KG1 (cell line): ENCODE measurements around the gene NATD1.

Experiments
- DNase-seq: peaks from one replicate; lab custom pipeline; 2025; lab: John Stamatoyannopoulos, UW

The NATD1 gene

GRCh38 chr17:21217346-21217745, 35.9 kb downstream of the NATD1 start:
- no peak for DNase-seq

- no peak for DNase-seq
Observed at GRCh38 chr17:21215935-21216334, 37.3 kb downstream of the NATD1 start.

DNA sequence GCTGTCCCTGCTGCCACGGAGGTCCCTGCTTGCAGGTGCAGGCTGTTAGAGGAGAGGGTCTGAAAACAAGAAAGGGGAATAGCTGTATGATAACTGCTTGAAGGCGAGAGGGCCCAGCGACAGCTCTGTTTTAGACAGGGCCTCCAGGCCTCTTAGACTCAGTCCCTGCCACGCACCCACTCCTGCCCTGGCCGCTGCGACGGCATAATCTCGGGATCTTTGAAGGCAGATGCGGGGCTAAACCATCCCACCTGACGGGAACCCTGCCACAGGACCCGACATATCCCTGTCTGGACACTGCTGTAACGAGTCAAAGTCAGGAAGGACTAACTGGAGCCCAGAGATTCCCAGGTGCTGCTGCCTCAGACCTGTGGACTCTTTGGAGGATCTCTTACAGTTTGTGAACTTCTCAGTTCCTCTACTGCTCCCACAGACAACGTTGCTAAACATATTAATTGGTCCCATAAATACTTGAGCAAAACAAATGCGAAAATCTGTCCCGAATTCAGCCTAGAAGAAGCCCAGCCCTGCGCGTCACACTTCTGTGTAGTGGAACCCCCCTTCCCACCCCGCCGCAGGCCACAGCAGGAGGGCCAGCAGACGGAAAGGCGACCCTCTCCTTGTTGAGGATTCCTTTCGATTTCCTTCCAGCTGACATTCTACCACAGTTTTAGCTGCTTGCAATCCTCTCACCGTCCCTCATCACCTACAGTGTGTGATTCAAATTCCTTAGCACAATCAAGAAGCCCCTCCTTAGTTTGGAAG, 38.3 kb downstream of the NATD1 start:
- no peak for DNase-seq

- peak; percentile 45 for DNase-seq
Observed at GRCh38 chr17:21214015-21214776, 39.0 kb downstream of the NATD1 start, which contains the start of gene TMEM11. TMEM11 (minus strand) TSS chr17:21214161; CDS start chr17:21214152, 9 bp downstream.

DNA sequence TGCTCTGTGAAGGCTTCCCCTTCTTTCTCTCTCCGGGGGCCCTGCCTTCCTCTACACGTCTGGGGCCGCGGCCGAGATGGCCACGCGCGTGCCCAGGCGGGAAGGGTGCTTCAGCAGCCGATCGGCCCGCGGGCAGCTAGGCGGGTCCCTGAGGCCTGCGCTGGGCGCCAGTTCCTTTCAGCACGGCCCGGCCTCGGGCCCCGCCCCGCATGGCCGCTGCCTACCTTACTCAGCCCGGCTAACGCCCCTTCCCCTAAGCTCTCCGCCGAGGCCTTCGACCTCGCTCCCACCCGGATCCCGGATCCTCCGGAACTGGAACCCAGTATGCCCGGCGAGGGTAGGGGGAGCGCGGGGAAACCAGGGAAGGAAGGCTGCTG, 39.6 kb downstream of the NATD1 start:
- no peak for DNase-seq

GRCh38 chr17:21212826-21213637, 40.2 kb downstream of the NATD1 start:
- no peak for DNase-seq

- DNase-seq = no peak
Observed at GRCh38 chr17:21211825-21212479, 41.3 kb downstream of the NATD1 start.

DNA sequence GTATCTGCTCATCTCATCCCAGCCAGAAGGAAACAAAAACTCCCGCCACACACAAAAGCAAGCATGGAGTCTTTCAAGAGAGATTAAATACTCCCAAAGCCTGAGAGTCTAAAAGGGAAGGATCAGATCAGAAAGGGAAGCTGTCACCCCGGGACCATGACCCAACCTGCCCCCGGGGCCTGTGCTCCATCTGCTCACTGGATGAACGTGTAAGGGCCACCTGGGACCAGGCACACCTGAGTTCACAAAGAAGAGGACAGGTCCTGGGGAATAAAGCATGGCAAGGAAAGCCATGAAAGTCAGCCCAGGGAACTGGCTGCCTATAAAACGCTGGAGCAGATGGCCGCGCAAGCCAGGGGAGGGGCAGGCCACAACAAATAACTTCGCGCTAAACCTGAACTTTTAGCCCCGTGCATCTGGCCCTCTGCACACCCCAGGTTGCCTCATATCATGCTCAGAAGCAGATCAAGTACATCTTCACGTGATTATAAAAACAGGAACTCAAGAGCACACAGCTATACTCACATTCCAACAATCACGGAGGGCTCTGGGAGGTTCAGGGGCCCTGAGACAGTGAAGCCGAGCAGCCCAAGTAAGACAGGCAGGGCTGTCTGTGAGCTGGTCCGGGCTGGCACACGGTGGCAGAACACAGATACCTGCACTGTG, 42.7 kb downstream of the NATD1 start:
- DNase-seq = no peak

DNA sequence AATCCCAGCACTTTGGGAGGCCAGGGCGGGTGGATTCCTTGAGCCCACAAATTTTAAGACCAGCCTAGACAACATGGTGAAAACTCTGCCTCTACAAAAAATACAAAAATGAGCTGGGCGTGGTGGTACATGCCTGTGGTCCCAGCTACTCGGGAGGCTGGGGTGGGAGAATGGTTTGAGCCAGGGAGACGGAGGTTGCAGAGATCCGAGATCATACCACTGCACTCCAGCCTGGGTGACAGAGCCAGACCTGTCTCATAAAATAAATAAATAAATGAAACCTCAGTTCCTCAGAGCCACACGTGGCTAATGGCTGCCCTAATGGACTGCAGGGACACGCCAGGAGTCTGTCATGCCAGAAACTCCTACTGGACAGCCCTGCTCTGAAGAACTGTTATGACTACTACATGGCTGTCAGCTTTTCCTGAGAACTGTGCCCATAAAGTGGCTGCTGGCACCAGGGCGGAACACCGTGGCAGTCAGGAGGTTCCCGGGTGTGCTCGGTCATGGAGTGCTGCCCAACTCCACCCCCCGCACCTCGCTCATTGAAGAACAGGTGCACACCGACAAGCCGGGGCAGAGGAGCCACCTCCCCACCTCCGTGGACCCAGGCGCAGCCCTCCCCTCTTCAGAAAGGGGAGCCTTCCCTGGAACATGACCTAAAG, 43.6 kb downstream of the NATD1 start:
- no peak for DNase-seq

DNA sequence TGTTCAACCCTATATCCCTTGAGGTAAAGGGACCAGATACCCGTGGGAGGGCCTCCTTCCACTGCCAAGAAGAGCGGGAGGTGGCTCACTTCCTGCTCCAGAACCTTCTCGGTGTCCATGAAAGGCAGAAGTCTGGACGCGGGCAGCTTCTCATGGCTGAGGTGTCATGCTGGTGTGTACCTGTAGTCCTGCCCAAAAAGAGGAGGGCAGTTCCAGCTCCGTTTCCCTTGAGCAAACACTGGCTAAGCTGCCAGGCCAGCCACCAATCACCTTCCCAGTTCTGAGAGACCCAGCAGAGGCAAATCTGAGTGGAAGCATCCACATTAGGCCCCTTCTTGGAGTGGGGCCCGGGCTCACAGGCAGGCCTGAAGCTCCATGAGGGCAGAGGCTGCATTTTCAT, 44.9 kb downstream of the NATD1 start:
- no peak for DNase-seq

DNA sequence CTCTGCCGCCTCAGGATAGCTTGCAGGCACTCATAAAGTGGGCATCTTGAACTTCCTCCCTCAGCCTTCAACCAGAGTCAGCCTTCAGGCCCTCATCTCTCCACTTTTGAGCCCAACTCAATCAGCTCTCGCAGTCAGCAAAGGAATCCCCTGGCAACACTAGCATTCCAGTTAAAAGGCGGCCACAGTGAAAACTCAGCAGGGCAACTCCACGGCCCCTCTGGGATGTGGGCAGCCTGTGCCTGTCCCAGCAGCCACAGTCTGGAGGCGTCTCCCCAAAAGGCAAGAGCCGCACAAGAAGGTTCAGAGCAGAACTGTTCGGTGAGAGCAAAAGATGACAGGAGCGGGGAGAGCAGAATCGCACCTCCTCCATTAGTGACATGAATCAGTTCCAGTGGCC, 48.3 kb downstream of the NATD1 start:
- no peak for DNase-seq

- DNase-seq = no peak
Observed at GRCh38 chr17:21202512-21202911, 50.7 kb downstream of the NATD1 start.

DNA sequence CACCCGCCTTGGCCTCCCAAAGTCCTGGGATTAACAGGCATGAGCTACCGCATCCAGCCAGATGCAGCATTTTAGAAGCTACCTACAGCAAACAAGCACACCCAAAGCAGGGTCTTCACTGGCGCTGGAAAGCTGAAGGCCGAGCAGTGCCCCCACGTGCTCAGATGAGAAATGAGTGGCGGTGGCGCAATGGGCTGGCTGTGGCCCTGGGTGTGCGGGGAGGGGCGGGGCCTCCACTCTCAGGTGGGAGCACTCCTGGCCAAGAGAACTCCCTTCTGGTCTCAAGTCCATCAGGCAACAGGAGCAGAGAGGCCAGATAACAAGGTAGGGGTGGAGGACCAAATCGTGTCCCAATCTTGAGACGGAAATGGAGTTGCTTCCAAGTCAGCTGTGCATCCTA, 51.3 kb downstream of the NATD1 start:
- DNase-seq = no peak

- DNase-seq = no peak
Observed at GRCh38 chr17:21201298-21201595, 52.0 kb downstream of the NATD1 start.

DNA sequence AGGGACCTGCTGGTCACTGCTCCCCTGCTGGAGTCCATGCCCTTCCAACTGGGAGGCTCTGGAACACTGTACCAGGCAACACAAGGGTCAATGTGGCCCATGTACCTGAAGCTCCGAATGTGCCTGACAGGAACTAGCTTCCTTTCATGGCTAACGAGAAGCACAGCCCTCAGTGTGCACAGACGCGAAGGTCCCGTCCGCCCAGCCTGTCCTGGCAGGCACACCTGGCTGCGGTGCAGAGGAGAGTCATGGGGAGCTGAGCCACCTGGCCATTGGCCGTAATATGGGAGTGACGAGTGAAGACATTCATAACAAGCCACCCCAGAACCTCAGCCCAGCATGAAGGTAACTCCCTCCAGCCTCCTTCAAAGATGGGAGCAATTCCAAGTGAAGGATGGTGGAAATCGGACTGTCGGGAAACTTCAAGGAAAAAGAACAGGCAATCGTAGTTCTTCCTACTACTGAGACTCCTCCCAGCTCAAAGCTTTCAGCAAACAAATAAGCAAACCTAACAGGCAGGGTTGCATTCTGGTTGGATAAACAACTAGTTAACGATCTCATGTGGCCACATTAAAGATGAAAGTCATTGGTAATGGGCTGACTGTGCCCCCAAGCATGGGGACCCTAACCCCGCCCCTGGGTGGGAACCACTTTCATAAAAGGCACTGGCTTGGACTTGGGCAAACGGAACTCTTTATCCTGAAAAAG, 52.5 kb downstream of the NATD1 start:
- DNase-seq = no peak

GRCh38 chr17:21199856-21200255, 53.4 kb downstream of the NATD1 start:
- no peak for DNase-seq

GRCh38 chr17:21199311-21199710, 53.9 kb downstream of the NATD1 start:
- DNase-seq = no peak

DNA sequence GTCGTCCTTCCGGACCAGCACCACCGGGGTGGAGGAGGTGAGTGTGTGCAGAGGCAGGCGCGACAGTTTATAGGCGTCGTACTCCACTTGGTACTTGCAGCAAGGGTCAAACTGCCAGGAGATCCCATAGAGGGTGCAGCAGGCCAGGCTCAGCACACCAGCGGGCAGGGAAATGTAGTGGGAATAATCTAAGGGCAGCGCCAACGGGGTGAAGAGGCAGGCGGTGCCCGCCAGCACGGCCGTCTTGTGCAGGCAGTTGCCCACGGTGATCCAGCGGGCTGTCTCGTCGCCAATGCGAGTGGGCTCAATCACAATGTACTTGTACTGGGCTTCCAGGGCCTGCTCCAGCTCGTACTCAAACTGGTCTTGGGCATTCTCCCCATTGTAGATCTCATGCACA, 54.8 kb downstream of the NATD1 start:
- DNase-seq = no peak

DNA sequence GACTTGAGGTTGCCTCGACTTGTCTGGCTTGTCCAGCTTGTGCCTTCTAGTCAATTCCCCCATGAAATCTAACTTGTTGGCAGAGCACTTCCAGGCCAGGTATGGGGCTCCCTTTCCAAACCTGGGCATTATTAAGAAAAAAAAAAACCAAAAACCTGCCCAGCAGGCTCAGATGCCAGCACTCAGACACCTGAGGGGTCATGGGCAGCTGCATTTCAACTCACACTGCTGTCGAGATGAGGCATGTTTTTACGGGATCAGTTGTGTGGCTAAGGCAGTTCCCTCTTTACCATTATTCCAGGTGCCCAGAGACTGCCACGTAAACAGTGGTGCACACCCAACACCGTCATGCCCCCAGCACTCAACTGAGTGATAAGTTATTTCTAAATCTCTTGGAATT, 57.1 kb downstream of the NATD1 start:
- DNase-seq = no peak

DNA sequence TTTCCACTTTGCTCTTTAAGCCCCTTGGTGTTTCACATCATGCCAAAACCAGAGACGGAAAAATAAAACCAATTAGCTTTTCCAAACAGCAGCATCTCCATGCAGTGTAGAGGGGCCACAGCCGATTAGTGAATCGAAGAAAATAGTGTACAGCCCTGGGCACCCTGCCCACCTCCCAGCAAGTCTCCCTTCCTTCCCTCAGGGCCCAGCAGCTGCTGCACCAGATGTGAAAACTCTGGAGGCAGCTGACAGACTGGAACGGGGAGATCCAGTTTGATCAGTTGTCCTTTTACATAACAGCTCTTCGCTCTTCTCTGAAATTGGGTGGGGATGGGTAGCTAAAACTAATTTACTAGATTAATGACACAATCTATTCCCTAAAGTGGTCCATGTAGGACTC, 58.5 kb downstream of the NATD1 start:
- no peak for DNase-seq

GRCh38 chr17:21194226-21194625, 59.0 kb downstream of the NATD1 start:
- no peak for DNase-seq
